Uterus (tissue), 2 donors: ENCODE measurements around the gene DQX1.

ENCODE experiments used
- POLR2A ChIP-seq, 2 donors: fragments of 450-650 bp; IDR thresholded peaks; one replicate each; pipeline ENCODE4 v1.6.1; 2016; ENCODE audit warnings: antibody characterized with exemption in 2 of 2, mild to moderate bottlenecking in 1 of 2, moderate library complexity in 1 of 2
- TF ChIP-seq, protein P1 (sequence below), 4 experiments: fragments of 200-600 bp in 2 of 4; fragments of 450-650 bp in 2 of 4; sonication (generic) in 2 of 4; IDR thresholded peaks; one replicate each; pipeline ENCODE4 v1.5.1; 2016 to 2019; ENCODE audit warnings: antibody characterized with exemption in 4 of 4, mild to moderate bottlenecking in 2 of 4, moderate library complexity in 1 of 4

DNA sequence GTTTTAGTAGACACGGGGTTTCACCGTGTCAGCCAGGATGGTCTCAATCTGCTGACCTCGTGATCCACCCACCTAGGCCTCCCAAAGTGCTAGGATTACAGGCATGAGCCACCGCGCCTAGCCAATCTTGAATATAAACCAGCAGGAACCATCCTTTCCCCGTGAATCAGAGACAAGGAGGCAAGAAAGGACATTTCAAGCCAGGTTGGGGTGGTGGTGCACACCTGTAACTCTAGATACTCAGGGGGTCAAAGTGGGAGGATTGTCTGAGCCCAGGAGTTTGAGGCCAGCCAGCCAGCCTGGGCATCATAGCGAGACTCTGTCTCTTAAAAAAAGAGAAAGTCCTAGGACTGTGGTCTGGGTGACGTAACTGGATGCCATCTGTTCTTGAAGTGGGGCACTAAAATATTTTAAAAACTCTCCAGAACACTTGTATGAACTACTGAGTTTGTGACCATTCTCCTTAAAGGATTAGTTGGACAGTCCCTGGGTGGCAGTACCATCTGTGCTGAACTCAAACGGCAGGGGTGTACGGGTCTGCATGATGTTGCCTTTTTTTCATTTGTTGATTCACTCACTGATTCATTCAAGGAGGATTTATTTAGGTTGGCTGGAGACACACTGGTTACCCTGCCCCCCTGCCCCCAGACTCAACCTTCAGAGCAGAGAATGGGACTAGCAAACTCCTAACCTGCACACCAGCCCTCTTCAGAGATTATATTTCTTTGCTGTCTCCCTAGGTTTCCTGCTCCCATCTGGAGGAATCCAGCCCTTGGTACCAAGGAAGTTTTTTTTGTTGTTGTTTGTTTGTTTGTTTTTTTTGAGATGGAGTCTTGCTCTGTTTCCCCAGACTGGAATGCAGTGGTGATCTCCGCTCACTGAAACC lies 14.7 kb downstream of the DQX1 start:
- TF ChIP-seq, protein P1, sequence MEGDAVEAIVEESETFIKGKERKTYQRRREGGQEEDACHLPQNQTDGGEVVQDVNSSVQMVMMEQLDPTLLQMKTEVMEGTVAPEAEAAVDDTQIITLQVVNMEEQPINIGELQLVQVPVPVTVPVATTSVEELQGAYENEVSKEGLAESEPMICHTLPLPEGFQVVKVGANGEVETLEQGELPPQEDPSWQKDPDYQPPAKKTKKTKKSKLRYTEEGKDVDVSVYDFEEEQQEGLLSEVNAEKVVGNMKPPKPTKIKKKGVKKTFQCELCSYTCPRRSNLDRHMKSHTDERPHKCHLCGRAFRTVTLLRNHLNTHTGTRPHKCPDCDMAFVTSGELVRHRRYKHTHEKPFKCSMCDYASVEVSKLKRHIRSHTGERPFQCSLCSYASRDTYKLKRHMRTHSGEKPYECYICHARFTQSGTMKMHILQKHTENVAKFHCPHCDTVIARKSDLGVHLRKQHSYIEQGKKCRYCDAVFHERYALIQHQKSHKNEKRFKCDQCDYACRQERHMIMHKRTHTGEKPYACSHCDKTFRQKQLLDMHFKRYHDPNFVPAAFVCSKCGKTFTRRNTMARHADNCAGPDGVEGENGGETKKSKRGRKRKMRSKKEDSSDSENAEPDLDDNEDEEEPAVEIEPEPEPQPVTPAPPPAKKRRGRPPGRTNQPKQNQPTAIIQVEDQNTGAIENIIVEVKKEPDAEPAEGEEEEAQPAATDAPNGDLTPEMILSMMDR (IDR thresholded peaks at IDR 0.05), result no peak
- no peak for TF ChIP-seq POLR2A (IDR thresholded peaks at IDR 0.05)
